ENCODE measurements around the gene INTS14.

The INTS14 gene

DNA sequence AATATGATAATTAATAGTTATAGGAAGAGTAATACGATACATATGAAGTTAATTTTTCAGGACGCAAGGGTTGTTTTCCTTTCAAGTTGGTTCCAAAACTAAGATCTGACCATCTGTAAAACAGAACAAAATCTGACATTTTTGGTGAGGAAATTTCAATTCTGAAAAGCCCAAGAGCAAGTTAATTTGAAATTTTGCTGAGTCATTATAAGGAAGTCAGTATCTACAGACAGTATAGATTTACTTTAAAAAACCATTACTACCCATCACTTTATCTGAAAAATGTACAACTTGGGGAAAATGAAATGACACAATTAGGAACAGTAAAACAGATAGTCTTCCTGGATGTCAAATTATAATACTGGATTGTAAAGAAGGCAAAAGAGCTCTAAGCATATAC lies 12.5 kb downstream of the INTS14 start:
- H3K4me1 ChIP-seq (ENCODE audit: low read length): no peaks in the 10 kb centered on the region
- no peak overlapping the region for H2AFZ ChIP-seq (ENCODE audit: low read depth, low read length)
- no peak overlapping the region for H3K27ac ChIP-seq (ENCODE audit: low read length)
- H3K9me3 ChIP-seq (ENCODE audit: insufficient read depth, low read length): no peaks in the 10 kb centered on the region
- no peaks in the 10 kb centered on the region for H3K27me3 ChIP-seq (ENCODE audit: low read depth, low read length)
- no peak overlapping the region for H3K4me3 ChIP-seq (ENCODE audit: low read length)
- H3K9ac ChIP-seq (ENCODE audit: low read length): no peak overlapping the region
- no peaks in the 10 kb centered on the region for H4K20me1 ChIP-seq (ENCODE audit: insufficient read depth, low read length)
- TF ChIP-seq EZH2phosphoT487 (IDR thresholded peaks at IDR 0.05; ENCODE audit: low read depth): no peak
- TF ChIP-seq, protein P1, sequence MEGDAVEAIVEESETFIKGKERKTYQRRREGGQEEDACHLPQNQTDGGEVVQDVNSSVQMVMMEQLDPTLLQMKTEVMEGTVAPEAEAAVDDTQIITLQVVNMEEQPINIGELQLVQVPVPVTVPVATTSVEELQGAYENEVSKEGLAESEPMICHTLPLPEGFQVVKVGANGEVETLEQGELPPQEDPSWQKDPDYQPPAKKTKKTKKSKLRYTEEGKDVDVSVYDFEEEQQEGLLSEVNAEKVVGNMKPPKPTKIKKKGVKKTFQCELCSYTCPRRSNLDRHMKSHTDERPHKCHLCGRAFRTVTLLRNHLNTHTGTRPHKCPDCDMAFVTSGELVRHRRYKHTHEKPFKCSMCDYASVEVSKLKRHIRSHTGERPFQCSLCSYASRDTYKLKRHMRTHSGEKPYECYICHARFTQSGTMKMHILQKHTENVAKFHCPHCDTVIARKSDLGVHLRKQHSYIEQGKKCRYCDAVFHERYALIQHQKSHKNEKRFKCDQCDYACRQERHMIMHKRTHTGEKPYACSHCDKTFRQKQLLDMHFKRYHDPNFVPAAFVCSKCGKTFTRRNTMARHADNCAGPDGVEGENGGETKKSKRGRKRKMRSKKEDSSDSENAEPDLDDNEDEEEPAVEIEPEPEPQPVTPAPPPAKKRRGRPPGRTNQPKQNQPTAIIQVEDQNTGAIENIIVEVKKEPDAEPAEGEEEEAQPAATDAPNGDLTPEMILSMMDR (IDR thresholded peaks at IDR 0.05; ENCODE audit: low read depth, low read length): no peak
- H3K36me3 ChIP-seq (replicated peaks; ENCODE audit: low read depth, low read length): peaks cover 58% of the 10 kb centered on the region
- H3K4me2 ChIP-seq (ENCODE audit: low read length): no peak overlapping the region
- no peaks in the 10 kb centered on the region for H3K79me2 ChIP-seq (ENCODE audit: low read length)

DNA sequence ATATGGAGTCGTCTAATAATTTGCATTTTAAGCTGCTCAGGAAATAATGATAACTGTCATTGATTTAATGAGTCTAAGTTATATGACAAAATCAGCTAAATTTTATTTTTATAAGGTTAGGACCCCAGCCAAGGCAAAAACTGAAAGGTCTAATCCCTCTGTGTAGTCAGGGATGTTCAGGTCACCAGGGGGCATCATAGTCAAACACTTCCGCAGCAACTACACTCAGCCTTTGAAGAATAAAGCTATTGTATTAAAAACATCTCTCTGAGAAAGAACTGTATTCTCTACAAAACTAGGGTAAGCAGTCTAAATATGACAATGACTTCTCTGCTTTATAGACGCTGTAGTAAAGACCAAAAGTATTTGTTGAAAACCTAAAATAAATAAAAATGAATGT lies 15.0 kb downstream of the INTS14 start:
- H3K27ac ChIP-seq (ENCODE audit: low read length): no peak overlapping the region
- H3K4me1 ChIP-seq (ENCODE audit: low read length): no peaks in the 10 kb centered on the region
- no peak overlapping the region for H3K4me2 ChIP-seq (ENCODE audit: low read length)
- no peaks in the 10 kb centered on the region for H4K20me1 ChIP-seq (ENCODE audit: insufficient read depth, low read length)
- TF ChIP-seq, protein P1 (IDR thresholded peaks at IDR 0.05; ENCODE audit: low read depth, low read length): peak; percentile 43
- no peak for TF ChIP-seq EZH2phosphoT487 (IDR thresholded peaks at IDR 0.05; ENCODE audit: low read depth)
- H3K27me3 ChIP-seq (ENCODE audit: low read depth, low read length): no peaks in the 10 kb centered on the region
- H3K79me2 ChIP-seq (ENCODE audit: low read length): no peaks in the 10 kb centered on the region
- H3K9me3 ChIP-seq (ENCODE audit: insufficient read depth, low read length): no peaks in the 10 kb centered on the region
- no peak overlapping the region for H2AFZ ChIP-seq (ENCODE audit: low read depth, low read length)
- no peak overlapping the region for H3K4me3 ChIP-seq (ENCODE audit: low read length)
- peaks cover 63% of the 10 kb centered on the region for H3K36me3 ChIP-seq (replicated peaks; ENCODE audit: low read depth, low read length)
- no peak overlapping the region for H3K9ac ChIP-seq (ENCODE audit: low read length)

DNA sequence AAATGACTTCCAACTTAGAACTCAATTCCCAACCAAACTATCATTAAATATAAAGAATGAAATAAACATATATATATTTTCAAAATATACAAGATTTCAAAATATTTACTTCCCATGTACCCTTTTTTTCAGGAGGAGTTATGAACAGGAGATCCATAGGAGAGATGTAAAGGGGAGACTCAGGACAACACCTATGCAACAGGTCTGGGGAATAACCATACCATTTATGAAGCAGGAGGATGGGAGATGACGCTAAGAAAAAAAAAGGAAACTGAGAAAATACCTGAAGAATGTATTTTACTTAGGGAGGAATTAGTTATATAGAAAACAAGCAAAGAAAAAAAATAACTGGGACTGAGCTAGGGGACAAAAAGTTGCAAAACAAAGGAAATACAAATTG lies 23.8 kb downstream of the INTS14 start:
- no peak overlapping the region for H3K4me2 ChIP-seq (ENCODE audit: low read length)
- peaks cover 45% of the 10 kb centered on the region for H3K36me3 ChIP-seq (replicated peaks; ENCODE audit: low read depth, low read length)
- H3K9ac ChIP-seq (ENCODE audit: low read length): no peak overlapping the region
- H2AFZ ChIP-seq (ENCODE audit: low read depth, low read length): no peak overlapping the region
- H3K27me3 ChIP-seq (ENCODE audit: low read depth, low read length): no peaks in the 10 kb centered on the region
- no peak for TF ChIP-seq EZH2phosphoT487 (IDR thresholded peaks at IDR 0.05; ENCODE audit: low read depth)
- TF ChIP-seq, protein P1 (IDR thresholded peaks at IDR 0.05; ENCODE audit: low read depth, low read length): no peak
- no peak overlapping the region for H3K4me3 ChIP-seq (ENCODE audit: low read length)
- no peaks in the 10 kb centered on the region for H3K4me1 ChIP-seq (ENCODE audit: low read length)
- H4K20me1 ChIP-seq (ENCODE audit: insufficient read depth, low read length): no peaks in the 10 kb centered on the region
- H3K79me2 ChIP-seq (ENCODE audit: low read length): no peaks in the 10 kb centered on the region
- H3K9me3 ChIP-seq (ENCODE audit: insufficient read depth, low read length): no peaks in the 10 kb centered on the region
- H3K27ac ChIP-seq (ENCODE audit: low read length): no peak overlapping the region

DNA sequence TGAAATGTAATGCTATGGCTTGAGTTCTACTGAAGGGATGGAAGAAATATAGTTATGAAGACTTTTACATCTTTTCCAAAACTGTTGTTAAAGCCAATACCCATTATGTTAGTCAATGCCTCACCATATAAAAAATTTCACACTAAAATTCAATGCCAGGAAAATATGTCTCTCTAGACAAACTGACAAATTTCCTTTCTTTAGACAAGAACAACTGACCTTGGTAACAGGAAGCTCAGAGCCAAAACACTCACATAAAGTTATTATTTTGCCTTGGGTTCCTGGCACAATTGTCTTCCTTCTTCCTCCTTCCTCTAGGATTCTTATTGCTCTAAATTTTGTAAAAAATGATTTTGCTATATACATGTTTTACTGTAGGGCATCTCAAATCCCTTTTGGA lies 26.7 kb downstream of the INTS14 start:
- Histone ChIP-seq H3K27ac (ENCODE audit: low read length) (no peak overlapping the region), H3K4me3 (ENCODE audit: low read length) (no peak overlapping the region), H2AFZ (ENCODE audit: low read depth, low read length) (no peak overlapping the region), H4K20me1 (ENCODE audit: insufficient read depth, low read length) (0 out of 2 replicates have a peak, but pooled peaks cover 4% of the 10 kb centered on the region), H3K9ac (ENCODE audit: low read length) (no peak overlapping the region), H3K4me1 (ENCODE audit: low read length) (no peaks in the 10 kb centered on the region), H3K4me2 (ENCODE audit: low read length) (no peak overlapping the region), H3K27me3 (ENCODE audit: low read depth, low read length) (no peaks in the 10 kb centered on the region), H3K36me3 (replicated peaks; ENCODE audit: low read depth, low read length) (peaks cover 45% of the 10 kb centered on the region), H3K9me3 (ENCODE audit: insufficient read depth, low read length) (no peaks in the 10 kb centered on the region), H3K79me2 (ENCODE audit: low read length) (no peaks in the 10 kb centered on the region)
- TF ChIP-seq, protein P1 (IDR thresholded peaks at IDR 0.05; ENCODE audit: low read depth, low read length): no peak
- TF ChIP-seq EZH2phosphoT487 (IDR thresholded peaks at IDR 0.05; ENCODE audit: low read depth): no peak
